MM.1S (cell line): Measurements from ENCODE around the gene GBP4.

Experiments
- DNase-seq: peaks from one replicate; pipeline ENCODE4 v3.0.0-alpha.2; 2015
- H2AFZ ChIP-seq: fragments of 300-600 bp; sonication (generic); 2 replicates; pipeline ENCODE4 v1.6.0; 2016; ENCODE audit warnings: antibody characterized with exemption, low read length
- H3F3A ChIP-seq: fragments of 300-600 bp; sonication (generic); 2 replicates; pipeline ENCODE4 v1.6.1; 2016; ENCODE audit warnings: mild to moderate bottlenecking, antibody characterized with exemption, low read length, moderate library complexity, mixed read lengths; ENCODE audit not compliant: insufficient read depth
- H3K27ac ChIP-seq: fragments of 300-600 bp; sonication (generic); 2 replicates; pipeline ENCODE4 v1.5.1; 2016; ENCODE audit warnings: mild to moderate bottlenecking, low read length
- H3K27me3 ChIP-seq: fragments of 300-600 bp; sonication (generic); replicated peaks from 2 replicates; pipeline ENCODE4 v1.6.0; 2016; ENCODE audit warnings: low read length; ENCODE audit not compliant: insufficient read depth
- H3K36me3 ChIP-seq: fragments of 300-600 bp; sonication (generic); replicated peaks from 2 replicates; pipeline ENCODE4 v1.6.1; 2016; ENCODE audit warnings: mild to moderate bottlenecking, low read length, mixed read lengths; ENCODE audit not compliant: insufficient read depth
- H3K4me1 ChIP-seq: fragments of 300-600 bp; sonication (generic); 2 replicates; pipeline ENCODE4 v1.6.1; 2016; ENCODE audit warnings: low read length, mixed read lengths
- H3K4me2 ChIP-seq: fragments of 300-600 bp; sonication (generic); 2 replicates; pipeline ENCODE4 v1.6.0; 2016; ENCODE audit warnings: low read depth, low read length
- H3K4me3 ChIP-seq: fragments of 300-600 bp; sonication (generic); 2 replicates; pipeline ENCODE4 v1.5.1; 2016; ENCODE audit warnings: low read length, mixed read lengths
- H3K79me2 ChIP-seq: fragments of 300-600 bp; sonication (generic); 2 replicates; pipeline ENCODE4 v1.6.1; 2016; ENCODE audit warnings: mixed run types, low read length, mixed read lengths
- H3K9ac ChIP-seq: fragments of 300-600 bp; sonication (generic); 2 replicates; pipeline ENCODE4 v1.6.1; 2016; ENCODE audit warnings: low read length, mixed read lengths
- H3K9me2 ChIP-seq: fragments of 300-600 bp; sonication (generic); replicated peaks from 2 replicates; pipeline ENCODE4 v1.6.1; 2016; ENCODE audit warnings: mild to moderate bottlenecking, low read length, mixed read lengths; ENCODE audit not compliant: insufficient read depth
- H3K9me3 ChIP-seq: fragments of 300-600 bp; sonication (generic); replicated peaks from 2 replicates; pipeline ENCODE4 v1.6.1; 2016; ENCODE audit warnings: mild to moderate bottlenecking, low read length, mixed read lengths; ENCODE audit not compliant: insufficient read depth
- H4K20me1 ChIP-seq: fragments of 300-600 bp; sonication (generic); 2 replicates; pipeline ENCODE4 v1.6.1; 2016; ENCODE audit warnings: mild to moderate bottlenecking, low read length, moderate library complexity, mixed read lengths; ENCODE audit not compliant: insufficient read depth
- CTCF ChIP-seq: fragments of 300-600 bp; sonication (generic); IDR thresholded peaks from 2 replicates; pipeline ENCODE4 v1.5.1; 2016; ENCODE audit warnings: antibody characterized with exemption, low read length, mixed read lengths
- EZH2 ChIP-seq: fragments of 300-600 bp; sonication (generic); optimal IDR thresholded peaks from 2 replicates; pipeline ENCODE3; 2017; ENCODE audit warnings: low read depth, mild to moderate bottlenecking, antibody characterized with exemption, low read length, mixed read lengths
- EZH2phosphoT487 ChIP-seq: fragments of 300-600 bp; sonication (generic); IDR thresholded peaks from 2 replicates; pipeline ENCODE4 v1.6.1; 2018; ENCODE audit warnings: antibody characterized with exemption, low read length

The GBP4 gene

GRCh38 chr1:89149229-89149628, 49.5 kb downstream of the GBP4 start:
- Histone ChIP-seq H3K27ac (no peak overlapping the region), H2AFZ (no peak overlapping the region), H3K9ac (no peak overlapping the region)

GRCh38 chr1:89147678-89148658, 50.8 kb downstream of the GBP4 start:
- no peaks in the 10 kb centered on the region for H4K20me1 ChIP-seq
- no peaks in the 10 kb centered on the region for H3F3A ChIP-seq
- DNase-seq, result no peak
- no peak overlapping the region for H3K27ac ChIP-seq
- TF ChIP-seq CTCF, result no peak
- TF ChIP-seq EZH2phosphoT487, result no peak
- no peak for TF ChIP-seq EZH2
- H3K9me3 ChIP-seq, result no peaks in the 10 kb centered on the region
- H3K4me3 ChIP-seq, result no peak overlapping the region
- H3K4me2 ChIP-seq, result no peak overlapping the region
- H3K9ac ChIP-seq, result no peak overlapping the region
- no peaks in the 10 kb centered on the region for H3K9me2 ChIP-seq
- no peaks in the 10 kb centered on the region for H3K4me1 ChIP-seq
- H3K79me2 ChIP-seq, result no peaks in the 10 kb centered on the region
- no peak overlapping the region for H2AFZ ChIP-seq
- no peaks in the 10 kb centered on the region for H3K27me3 ChIP-seq
- H3K36me3 ChIP-seq, result no peaks in the 10 kb centered on the region

More at GRCh38 chr1:89149229-89149628, 49.5 kb downstream of the GBP4 start:
- Histone ChIP-seq H3K9me2 (no peaks in the 10 kb centered on the region), H3K27me3 (no peaks in the 10 kb centered on the region), H3K36me3 (no peaks in the 10 kb centered on the region), H3K4me1 (no peaks in the 10 kb centered on the region), H3K4me2 (no peak overlapping the region), H3K9me3 (no peaks in the 10 kb centered on the region), H3F3A (no peaks in the 10 kb centered on the region), H4K20me1 (no peaks in the 10 kb centered on the region), H3K4me3 (no peak overlapping the region), H3K79me2 (no peaks in the 10 kb centered on the region)
- TF ChIP-seq EZH2 (no peak), CTCF (no peak), EZH2phosphoT487 (no peak)
- DNase-seq, result no peak

GRCh38 chr1:89146721-89147120, 52.0 kb downstream of the GBP4 start:
- Histone ChIP-seq H3K9ac (no peak overlapping the region), H3K36me3 (no peaks in the 10 kb centered on the region), H3F3A (no peaks in the 10 kb centered on the region), H3K79me2 (no peaks in the 10 kb centered on the region), H4K20me1 (no peaks in the 10 kb centered on the region), H3K27me3 (no peaks in the 10 kb centered on the region), H3K9me3 (no peaks in the 10 kb centered on the region), H2AFZ (no peak overlapping the region), H3K4me2 (no peak overlapping the region), H3K27ac (no peak overlapping the region), H3K4me3 (no peak overlapping the region), H3K9me2 (no peaks in the 10 kb centered on the region), H3K4me1 (no peaks in the 10 kb centered on the region)
- DNase-seq, result no peak
- TF ChIP-seq EZH2, result no peak
- TF ChIP-seq EZH2phosphoT487, result no peak
- TF ChIP-seq CTCF, result no peak
